Stimulated activated CD4-positive, alpha-beta T cell treated with anti-CD3 and anti-CD28 coated beads, Interleukin-4, amount 100 ng/mL, for 48 hours (primary cell): ENCODE measurements around the gene WNT7B.
A peak's percentile ranks its signal among the peaks of the same experiment; 100 is the strongest.

Source experiments
- DNase-seq, 2 donors: peaks; one replicate each; pipeline ENCODE4 v3.0.0-alpha.2; 2020; ENCODE audit warnings: low read depth in 2 of 2

Gene WNT7B

GRCh38 chr22:45995405-45996101, 18.6 kb upstream of the WNT7B start:
- no peak for DNase-seq

GRCh38 chr22:45994491-45995404, 17.8 kb upstream of the WNT7B start:
- peak; percentile 66 to 91 for DNase-seq

GRCh38 chr22:45993841-45994240, 16.9 kb upstream of the WNT7B start:
- DNase-seq = no peak

DNA sequence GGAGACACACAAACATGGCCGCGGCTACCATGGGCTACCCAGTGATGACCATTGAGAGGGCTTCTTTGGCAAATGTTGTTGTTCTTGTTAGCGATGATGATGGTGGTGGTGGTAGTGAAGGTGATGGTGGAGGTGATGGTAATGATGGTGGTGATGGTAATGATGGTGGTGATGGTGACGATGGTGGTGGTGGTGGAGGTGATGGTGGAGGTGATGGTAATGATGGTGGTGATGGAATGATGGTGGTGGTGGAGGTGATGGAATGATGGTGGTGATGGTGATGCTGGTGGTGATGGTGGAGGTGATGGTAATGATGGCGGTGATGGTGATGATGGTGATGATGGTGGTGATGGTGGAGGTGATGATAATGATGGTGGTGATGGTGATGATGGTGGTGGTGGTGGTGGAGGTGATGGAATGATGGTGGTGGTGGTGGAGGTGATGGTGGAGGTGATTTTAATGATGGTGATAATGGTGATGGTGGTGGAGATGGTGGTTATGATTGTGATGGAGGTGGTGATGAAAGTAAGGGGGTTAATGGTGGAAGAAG, 16.3 kb upstream of the WNT7B start:
- DNase-seq = no peak

GRCh38 chr22:45992737-45993136, 15.8 kb upstream of the WNT7B start:
- no peak for DNase-seq

DNA sequence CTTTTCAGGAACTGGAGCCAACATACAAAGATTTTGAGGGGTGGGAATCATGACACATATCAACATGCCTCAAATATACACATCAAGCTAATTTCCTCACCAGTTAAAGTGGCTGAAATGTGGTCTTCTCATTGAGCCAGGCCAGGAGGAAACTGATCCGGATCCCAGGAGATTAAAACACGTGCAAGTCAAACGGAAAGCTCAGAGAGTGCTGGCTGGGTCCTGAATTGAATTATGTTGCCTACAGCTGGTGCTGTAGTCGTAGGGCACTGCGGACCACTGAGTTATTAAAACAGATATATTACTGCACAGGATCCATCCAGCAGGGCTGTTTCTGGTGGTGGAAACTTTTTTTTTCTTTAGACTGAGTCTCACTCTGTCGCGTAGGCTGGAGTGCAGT, 14.1 kb upstream of the WNT7B start:
- DNase-seq = no peak

GRCh38 chr22:45987136-45987861, 10.3 kb upstream of the WNT7B start:
- no peak for DNase-seq

- no peak for DNase-seq
Measured at GRCh38 chr22:45984316-45984916, 7.5 kb upstream of the WNT7B start.

- no peak for DNase-seq
Measured at GRCh38 chr22:45983797-45984196, 6.8 kb upstream of the WNT7B start.

DNA sequence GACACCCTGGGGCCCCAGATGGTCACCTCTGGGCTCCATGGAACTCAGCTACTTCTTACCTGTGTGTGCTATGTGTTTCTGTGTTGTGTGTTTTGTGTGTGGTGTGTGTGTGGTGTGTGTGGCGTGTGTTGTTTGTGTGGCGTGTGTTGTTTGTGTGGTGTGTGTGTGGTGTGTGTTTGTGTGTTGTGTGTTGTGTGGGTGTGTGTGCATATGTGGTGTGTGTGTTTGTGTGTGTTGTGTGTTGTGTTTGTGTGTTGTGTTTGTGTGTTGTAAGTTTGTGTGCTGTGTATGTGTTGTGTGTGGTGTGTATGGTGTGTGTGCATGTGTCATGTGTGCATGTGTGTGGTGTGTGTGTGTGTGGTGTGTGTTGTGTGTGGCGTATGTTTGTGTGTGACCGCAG, 3.8 kb upstream of the WNT7B start:
- DNase-seq = no peak

- DNase-seq = no peak
Measured at GRCh38 chr22:45980268-45980570, 3.3 kb upstream of the WNT7B start.

DNA sequence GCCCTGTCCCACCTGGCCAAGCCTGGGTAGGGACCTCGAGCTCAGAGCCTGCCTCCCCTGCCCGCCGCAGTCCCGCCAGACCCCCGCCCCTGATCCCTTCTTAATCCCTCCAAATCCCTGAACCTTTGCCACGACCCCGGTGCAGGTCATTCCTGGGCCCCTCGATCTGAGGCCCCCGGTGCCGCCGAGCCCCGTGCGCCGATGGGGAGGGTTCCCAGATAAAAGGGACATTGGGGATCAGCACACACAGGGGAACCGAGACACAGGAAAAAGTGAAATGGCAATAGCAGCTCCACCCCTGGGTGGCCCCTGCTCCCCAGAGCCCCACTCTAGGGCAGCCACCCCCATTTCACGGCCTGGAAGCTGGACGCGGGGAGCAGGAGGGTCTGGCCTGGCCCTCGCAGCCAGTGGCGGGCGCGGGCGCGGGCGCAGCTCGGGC, 1.3 kb upstream of the WNT7B start:
- DNase-seq = no peak

DNA sequence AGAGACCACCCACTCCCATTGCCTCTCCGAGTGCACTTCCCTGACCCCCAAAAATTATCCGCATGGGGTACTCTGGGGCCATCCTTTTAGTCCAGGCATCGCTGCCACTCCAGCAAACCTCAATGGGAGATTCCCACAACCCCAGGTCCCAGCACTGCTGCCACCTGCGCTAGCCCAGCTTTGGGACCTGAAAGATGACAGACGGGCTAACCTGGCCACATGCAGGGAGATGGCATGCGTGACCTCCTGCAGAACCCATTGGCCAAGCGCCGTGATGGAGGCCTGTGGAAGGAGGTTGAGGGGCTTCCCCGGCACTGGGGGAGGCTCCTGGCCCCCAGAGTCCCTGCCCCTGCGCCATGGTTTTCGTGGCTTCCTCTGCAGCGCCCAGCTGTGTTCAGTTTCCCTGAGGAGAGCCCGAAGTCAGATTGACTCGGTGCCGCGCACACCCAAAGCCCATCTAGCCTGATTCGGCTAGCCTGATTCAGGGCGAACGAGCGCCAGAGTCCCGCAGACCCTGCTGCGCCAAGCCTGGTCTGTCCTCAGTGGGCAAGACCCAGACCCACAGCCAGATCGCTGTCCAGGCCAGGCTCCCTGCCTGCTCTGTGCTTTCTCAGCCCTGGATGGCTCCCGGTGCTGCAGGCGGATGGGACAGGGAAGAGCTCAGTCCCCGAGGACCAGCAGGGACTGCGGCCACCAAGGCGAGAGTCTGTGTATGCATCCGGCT, 751 bp upstream of the WNT7B start:
- no peak for DNase-seq

DNA sequence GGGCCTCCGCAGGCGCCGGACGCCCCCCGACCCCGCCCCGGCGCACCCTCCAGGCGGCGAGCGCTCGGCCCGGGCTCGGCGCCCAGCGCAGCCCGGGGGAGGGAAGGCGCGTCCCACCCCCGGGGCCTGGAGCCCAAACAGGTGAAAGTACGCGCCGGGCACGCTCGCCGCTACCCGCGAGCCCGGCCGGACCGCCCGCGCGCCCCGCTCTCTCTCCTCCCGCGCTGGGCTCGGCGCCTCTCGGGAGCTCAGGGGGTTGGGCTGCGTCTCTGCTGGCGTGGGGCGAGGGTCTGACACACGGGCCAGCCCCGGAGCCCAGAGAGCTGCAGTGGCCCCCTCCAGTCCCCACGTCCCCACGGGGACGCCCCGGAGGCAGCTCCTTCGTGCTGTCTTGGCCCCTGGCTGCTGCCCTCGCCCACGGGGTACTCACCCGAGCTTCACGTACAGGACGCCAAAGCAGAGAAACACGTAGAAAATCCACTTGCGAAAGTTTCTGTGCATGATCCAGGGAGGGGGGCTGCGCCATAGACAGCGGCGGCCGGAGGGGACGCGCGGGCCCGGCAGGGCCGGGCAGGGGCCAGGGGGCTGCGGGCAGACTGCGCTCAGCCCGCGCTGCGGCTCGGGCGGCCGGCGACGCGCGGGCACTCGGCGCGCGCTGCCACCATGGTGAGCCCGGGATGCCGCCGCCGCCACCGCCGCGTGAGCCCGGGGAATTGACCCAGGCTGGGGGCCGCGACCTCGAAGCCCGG, 534 bp downstream of the WNT7B start:
- DNase-seq = no peak

DNA sequence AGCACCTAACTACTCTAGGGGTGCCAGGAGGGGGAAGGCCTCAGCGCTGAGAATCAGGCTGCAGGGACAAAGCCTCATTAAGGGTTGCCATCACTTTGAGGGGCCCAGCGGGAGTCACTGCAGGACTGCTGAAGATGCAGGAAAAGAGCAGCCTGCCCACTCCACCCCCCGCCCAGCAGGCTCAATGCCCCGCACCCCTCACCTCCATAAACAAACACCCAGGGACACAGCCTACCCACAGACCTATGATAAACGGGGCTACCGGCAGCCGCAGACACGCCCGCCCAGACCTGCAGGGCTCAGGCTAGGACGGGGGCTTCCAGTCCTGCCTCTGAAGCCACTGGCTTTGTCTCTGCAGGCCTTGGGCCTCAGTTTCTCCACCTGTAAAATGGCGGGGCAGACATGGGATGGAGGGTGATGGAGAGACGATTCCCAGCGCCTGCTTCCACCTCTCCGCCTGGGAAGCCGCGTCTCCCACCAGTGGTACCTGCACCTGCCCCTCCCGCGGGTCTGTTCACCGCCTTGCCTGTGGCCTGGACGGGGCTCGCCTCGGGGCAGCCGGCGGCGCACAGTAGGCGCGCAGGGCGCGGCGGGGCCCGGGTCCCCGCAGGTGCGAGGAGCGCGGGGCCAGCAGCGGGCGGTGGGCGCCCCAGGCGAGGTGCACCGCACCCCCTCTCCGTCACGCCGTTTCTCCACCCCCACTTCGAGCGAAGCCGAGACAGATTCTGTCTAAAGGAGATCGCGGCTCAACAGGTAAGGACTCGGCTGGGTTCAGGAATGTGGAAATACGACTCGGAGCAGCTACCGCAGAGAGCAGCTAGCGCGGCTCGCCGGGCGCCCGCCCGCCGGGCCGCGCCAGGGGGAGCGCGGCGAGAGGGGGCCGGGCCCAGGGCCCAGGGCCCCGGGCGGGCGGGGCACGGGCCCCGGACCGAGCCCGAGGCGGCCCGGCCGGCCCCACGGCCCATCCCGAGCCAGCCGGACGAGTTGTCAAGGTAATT, 1.5 kb downstream of the WNT7B start:
- no peak for DNase-seq

DNA sequence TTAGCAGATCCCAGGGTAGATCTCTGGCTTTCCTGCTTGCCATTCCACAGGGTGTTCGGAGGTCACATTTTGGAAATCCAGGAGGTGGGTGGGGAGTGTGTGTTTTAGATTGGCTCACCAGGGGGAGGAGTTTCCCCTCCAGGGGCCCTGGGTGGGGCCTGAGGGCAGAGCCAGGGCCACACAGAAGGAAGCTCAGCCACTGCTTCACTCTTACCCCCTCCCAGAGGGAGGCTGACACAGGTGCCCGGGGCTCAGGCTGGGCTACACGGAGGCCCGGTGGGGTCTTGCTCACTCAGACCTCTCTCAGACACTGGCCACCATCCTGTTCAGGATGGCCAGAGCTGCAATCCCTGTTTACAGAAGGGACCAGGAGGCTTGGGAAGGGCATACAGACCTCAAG, 2.5 kb downstream of the WNT7B start:
- no peak for DNase-seq

DNA sequence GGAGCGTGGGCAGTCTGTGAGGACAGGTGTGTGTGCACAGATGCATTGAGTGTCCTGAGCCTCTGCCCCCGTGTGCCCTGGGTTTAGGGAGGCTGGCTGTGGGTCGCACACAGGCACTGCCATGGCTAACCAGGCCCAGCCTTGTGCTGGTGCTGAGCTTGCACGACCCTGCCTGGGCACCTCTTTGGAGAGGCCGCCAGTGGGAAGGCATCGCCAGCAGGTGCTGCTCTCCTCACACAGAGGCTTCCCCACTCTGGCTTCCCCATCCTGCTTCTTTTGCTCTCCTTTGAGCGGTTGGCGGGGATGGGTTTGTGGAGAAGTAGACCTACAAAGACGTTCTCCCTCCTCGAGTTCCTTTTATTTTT, 4.1 kb downstream of the WNT7B start:
- no peak for DNase-seq

DNA sequence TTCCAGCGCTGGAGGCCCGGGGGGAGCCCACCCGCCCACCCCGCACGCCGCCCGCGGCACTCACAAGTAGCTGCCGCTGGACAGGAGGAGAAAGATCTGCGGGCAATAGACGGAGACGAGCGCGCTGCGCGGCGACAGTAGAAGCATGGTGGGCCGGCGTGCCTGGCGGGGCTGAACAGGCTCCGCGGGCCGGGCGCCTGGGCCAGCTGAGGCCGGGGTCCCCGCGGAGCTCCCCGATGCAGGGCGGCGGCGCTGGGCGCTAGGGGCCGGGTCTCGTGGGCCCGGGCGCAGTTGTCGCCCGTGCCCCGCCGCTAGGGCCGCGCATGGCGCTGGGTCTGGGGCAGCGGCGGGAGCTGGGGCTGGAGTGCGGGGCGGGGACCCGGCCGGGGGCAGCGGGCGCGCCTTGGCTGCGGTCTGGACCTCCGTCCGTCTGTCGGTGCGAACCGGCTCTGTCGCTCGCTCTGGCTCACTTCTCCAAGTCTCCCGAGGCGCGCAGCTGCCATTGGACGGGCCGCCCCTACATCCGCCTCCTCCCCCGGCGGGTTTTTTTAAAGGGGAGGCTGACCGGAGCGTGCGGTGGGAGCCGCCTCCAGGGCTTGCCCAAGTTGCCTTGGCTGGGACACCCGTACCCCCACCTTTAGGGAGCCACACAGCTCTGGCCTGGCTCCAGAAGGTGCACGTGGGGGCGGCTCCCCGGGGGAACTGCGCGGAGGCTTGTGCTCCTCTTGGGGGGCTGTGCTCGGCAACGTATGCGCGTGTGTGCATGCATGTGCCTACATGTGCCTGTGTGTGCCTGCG, 4.7 kb downstream of the WNT7B start:
- no peak for DNase-seq
